SJSA1 (cell line): ENCODE results near the gene RASSF3. TPM values are rescaled to one million over a fixed set of nuclear protein-coding genes. Genes with fewer than 3 reads are reported as not detected.
A peak's percentile ranks its signal among the peaks of the same experiment; 100 is the strongest.
"Not testable (repeated sequence)": the region's sequence is repeated elsewhere in the genome, so short reads cannot be mapped to it uniquely, and the experiment has no call there.

Source experiments
- DNase-seq, 2 experiments: peaks; one replicate each; pipeline ENCODE4 v3.0.0-alpha.2; 2015 to 2020; ENCODE audit warnings: low spot score in 2 of 2, low read depth in 1 of 2
- H3K27ac ChIP-seq: fragments of 250-450 bp; sonication (Bioruptor Pico); 2 replicates; pipeline ENCODE4 v1.5.1; 2020; ENCODE audit warnings: mild to moderate bottlenecking, moderate library complexity
- H3K27me3 ChIP-seq: fragments of 250-450 bp; sonication (Bioruptor Pico); replicated peaks from 2 replicates; pipeline ENCODE4 v1.5.1; 2020; ENCODE audit warnings: mild to moderate bottlenecking, moderate library complexity
- H3K36me3 ChIP-seq: fragments of 250-450 bp; sonication (Bioruptor Pico); 2 replicates; pipeline ENCODE4 v1.5.1; 2020; ENCODE audit warnings: mild to moderate bottlenecking
- H3K4me1 ChIP-seq: fragments of 250-450 bp; sonication (Bioruptor Pico); replicated peaks from 2 replicates; pipeline ENCODE4 v1.6.1; 2021; ENCODE audit warnings: mild to moderate bottlenecking
- H3K4me3 ChIP-seq: fragments of 250-450 bp; sonication (Bioruptor Pico); 2 replicates; pipeline ENCODE4 v1.5.1; 2020; ENCODE audit warnings: mild to moderate bottlenecking
- H3K9me3 ChIP-seq: fragments of 250-450 bp; sonication (Bioruptor Pico); replicated peaks from 2 replicates; pipeline ENCODE4 v1.5.1; 2020; ENCODE audit warnings: mild to moderate bottlenecking
- total RNA-seq: library from RNA; depleted of rRNA; stranded (reverse); fragments of >200 nt; shearing (Covaris generic); gene quantifications from 2 replicates; pipeline ENCODE4 v1.2.3, GENCODE V29; 2014

The RASSF3 gene
- total RNA-seq, 1 experiment from 2014 or later, result 13.7 TPM

GRCh38 chr12:64688219-64688618, 77.9 kb downstream of the RASSF3 start:
- H3K9me3 ChIP-seq, result no peaks in the 10 kb centered on the region
- H3K27ac ChIP-seq, result no peak overlapping the region
- H3K4me1 ChIP-seq, result no peaks in the 10 kb centered on the region
- no peak overlapping the region for H3K4me3 ChIP-seq
- H3K36me3 ChIP-seq, result peaks cover 44% of the 10 kb centered on the region
- no peak for DNase-seq
- H3K27me3 ChIP-seq, result no peaks in the 10 kb centered on the region

GRCh38 chr12:64688715-64689114, 78.4 kb downstream of the RASSF3 start:
- Histone ChIP-seq H3K36me3 (peaks cover 49% of the 10 kb centered on the region), H3K4me1 (no peaks in the 10 kb centered on the region), H3K9me3 (no peaks in the 10 kb centered on the region), H3K4me3 (no peak overlapping the region), H3K27ac (no peak overlapping the region), H3K27me3 (no peaks in the 10 kb centered on the region)
- DNase-seq, result no peak

- not testable (repeated sequence) for H3K4me3 ChIP-seq, H3K27ac ChIP-seq, H3K4me1 ChIP-seq, DNase-seq, H3K27me3 ChIP-seq, H3K9me3 ChIP-seq
- peaks cover 51% of the 10 kb centered on the region for H3K36me3 ChIP-seq
Measured at GRCh38 chr12:64690236-64690635, 79.9 kb downstream of the RASSF3 start.

GRCh38 chr12:64691227-64691794, 81.0 kb downstream of the RASSF3 start:
- no peak overlapping the region for H3K27ac ChIP-seq
- no peaks in the 10 kb centered on the region for H3K4me1 ChIP-seq
- H3K27me3 ChIP-seq, result no peaks in the 10 kb centered on the region
- H3K36me3 ChIP-seq, result peaks cover 51% of the 10 kb centered on the region
- H3K9me3 ChIP-seq, result no peaks in the 10 kb centered on the region
- H3K4me3 ChIP-seq, result no peak overlapping the region
- no peak for DNase-seq

- H3K4me3 ChIP-seq, result no peak overlapping the region
- H3K27ac ChIP-seq, result no peak overlapping the region
- H3K9me3 ChIP-seq, result no peaks in the 10 kb centered on the region
- H3K27me3 ChIP-seq, result no peaks in the 10 kb centered on the region
- DNase-seq, result no peak
- peaks cover 51% of the 10 kb centered on the region for H3K36me3 ChIP-seq
- H3K4me1 ChIP-seq, result no peaks in the 10 kb centered on the region
Measured at GRCh38 chr12:64691795-64692583, 81.7 kb downstream of the RASSF3 start.

GRCh38 chr12:64694130-64695040, 84.1 kb downstream of the RASSF3 start:
- H3K4me1 ChIP-seq, result no peaks in the 10 kb centered on the region
- no peaks in the 10 kb centered on the region for H3K27me3 ChIP-seq
- H3K4me3 ChIP-seq, result no peak overlapping the region
- H3K36me3 ChIP-seq, result peaks cover 41% of the 10 kb centered on the region
- no peaks in the 10 kb centered on the region for H3K9me3 ChIP-seq
- DNase-seq, result no peak
- no peak overlapping the region for H3K27ac ChIP-seq

GRCh38 chr12:64695550-64695949, 85.3 kb downstream of the RASSF3 start:
- no peak overlapping the region for H3K4me3 ChIP-seq
- no peak overlapping the region for H3K27ac ChIP-seq
- no peak for DNase-seq
- no peaks in the 10 kb centered on the region for H3K27me3 ChIP-seq
- peaks cover 40% of the 10 kb centered on the region for H3K36me3 ChIP-seq
- no peaks in the 10 kb centered on the region for H3K9me3 ChIP-seq
- H3K4me1 ChIP-seq, result no peaks in the 10 kb centered on the region

GRCh38 chr12:64696080-64696741, 85.9 kb downstream of the RASSF3 start:
- peak in 1 of 2 experiments; percentile 28 for DNase-seq
- H3K27ac ChIP-seq, result no peak overlapping the region

GRCh38 chr12:64699504-64700115, 89.3 kb downstream of the RASSF3 start:
- Histone ChIP-seq H3K27me3 (no peaks in the 10 kb centered on the region), H3K9me3 (no peaks in the 10 kb centered on the region), H3K4me3 (no peak overlapping the region), H3K27ac (no peak overlapping the region), H3K4me1 (no peaks in the 10 kb centered on the region), H3K36me3 (peaks cover 14% of the 10 kb centered on the region)
- DNase-seq, result no peak

More at GRCh38 chr12:64696080-64696741, 85.9 kb downstream of the RASSF3 start:
- no peak overlapping the region for H3K4me3 ChIP-seq
- H3K9me3 ChIP-seq, result no peaks in the 10 kb centered on the region
- H3K4me1 ChIP-seq, result no peaks in the 10 kb centered on the region
- H3K27me3 ChIP-seq, result no peaks in the 10 kb centered on the region
- H3K36me3 ChIP-seq, result peaks cover 39% of the 10 kb centered on the region

- Histone ChIP-seq H3K27ac (no peak overlapping the region), H3K36me3 (peaks cover 7% of the 10 kb centered on the region), H3K27me3 (no peaks in the 10 kb centered on the region), H3K4me1 (no peaks in the 10 kb centered on the region), H3K9me3 (no peaks in the 10 kb centered on the region), H3K4me3 (no peak overlapping the region)
- no peak for DNase-seq
Measured at GRCh38 chr12:64700532-64700931, 90.2 kb downstream of the RASSF3 start.

GRCh38 chr12:64701283-64701682, 91.0 kb downstream of the RASSF3 start:
- no peaks in the 10 kb centered on the region for H3K27me3 ChIP-seq
- no peak overlapping the region for H3K4me3 ChIP-seq
- H3K27ac ChIP-seq, result no peak overlapping the region
- H3K4me1 ChIP-seq, result no peaks in the 10 kb centered on the region
- DNase-seq, result no peak
- H3K9me3 ChIP-seq, result no peaks in the 10 kb centered on the region
- peaks cover 5% of the 10 kb centered on the region for H3K36me3 ChIP-seq

- Histone ChIP-seq H3K27ac (no peak overlapping the region), H3K4me1 (no peaks in the 10 kb centered on the region), H3K36me3 (no peaks in the 10 kb centered on the region; the same call in 1 of the 2 replicates), H3K4me3 (no peak overlapping the region), H3K27me3 (no peaks in the 10 kb centered on the region), H3K9me3 (no peaks in the 10 kb centered on the region)
- no peak for DNase-seq
Measured at GRCh38 chr12:64706306-64706705, 96.0 kb downstream of the RASSF3 start.

GRCh38 chr12:64706857-64707256, 96.6 kb downstream of the RASSF3 start:
- Histone ChIP-seq H3K4me1 (no peaks in the 10 kb centered on the region), H3K4me3 (no peak overlapping the region), H3K36me3 (no peaks in the 10 kb centered on the region; the same call in 1 of the 2 replicates), H3K9me3 (no peaks in the 10 kb centered on the region), H3K27me3 (no peaks in the 10 kb centered on the region), H3K27ac (no peak overlapping the region)
- DNase-seq, result no peak
